Stimulated activated CD4-positive, alpha-beta T cell treated with anti-CD3 and anti-CD28 coated beads, TNF-alpha, amount 100 ng/mL, for 24 hours (primary cell): Measurements from ENCODE around the gene EDAR.

Experiments
- DNase-seq, 3 experiments: peaks; one replicate each; pipeline ENCODE4 v3.0.0-alpha.2; 2020; ENCODE audit warnings: low read depth in 3 of 3

EDAR gene

GRCh38 chr2:108967757-108968156 lies 21.3 kb downstream of the EDAR start:
- DNase-seq, result no peak

GRCh38 chr2:108965540-108966289 lies 23.3 kb downstream of the EDAR start:
- DNase-seq, result peak in 1 of 3 experiments; percentile 36

DNA sequence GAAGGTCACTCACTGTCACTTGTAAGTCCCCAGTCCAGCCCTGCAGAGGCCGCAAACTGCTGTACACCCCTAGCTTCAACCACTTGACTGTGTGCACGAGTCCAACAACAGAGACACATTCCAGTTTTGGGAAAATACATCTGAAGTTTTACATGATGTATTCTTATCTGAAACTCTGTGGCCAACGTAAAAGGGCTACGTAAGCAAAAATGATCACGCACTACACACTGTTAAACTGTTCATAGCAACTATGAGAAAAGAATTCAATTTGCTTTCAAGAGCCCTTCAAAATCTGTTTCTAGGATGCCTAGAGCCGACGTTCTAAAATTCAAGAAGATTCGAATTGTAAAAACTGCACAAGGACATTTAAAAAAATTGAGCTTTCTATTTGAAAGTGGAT lies 26.0 kb downstream of the EDAR start:
- no peak for DNase-seq

DNA sequence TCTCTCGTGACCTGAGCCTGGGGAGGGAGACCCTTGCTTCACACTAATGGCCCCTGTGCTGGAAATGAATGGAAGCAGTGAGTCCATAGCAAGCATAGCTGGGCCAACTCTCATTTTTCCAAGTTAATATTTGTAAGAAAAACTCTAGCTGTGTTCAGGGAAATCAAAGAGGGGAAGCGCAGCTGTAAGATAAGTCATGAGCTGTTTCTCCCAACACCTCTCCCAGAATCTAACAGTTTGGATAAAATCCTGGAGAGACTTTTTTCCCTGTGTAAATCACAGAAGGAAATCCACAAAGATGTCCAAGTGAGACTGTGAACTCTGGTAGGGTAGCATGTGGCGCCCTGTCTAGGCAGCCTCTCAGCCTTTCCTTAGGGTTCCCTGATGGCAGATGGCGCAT lies 27.2 kb downstream of the EDAR start:
- no peak for DNase-seq

GRCh38 chr2:108960006-108960405 lies 29.0 kb downstream of the EDAR start:
- DNase-seq, result no peak

DNA sequence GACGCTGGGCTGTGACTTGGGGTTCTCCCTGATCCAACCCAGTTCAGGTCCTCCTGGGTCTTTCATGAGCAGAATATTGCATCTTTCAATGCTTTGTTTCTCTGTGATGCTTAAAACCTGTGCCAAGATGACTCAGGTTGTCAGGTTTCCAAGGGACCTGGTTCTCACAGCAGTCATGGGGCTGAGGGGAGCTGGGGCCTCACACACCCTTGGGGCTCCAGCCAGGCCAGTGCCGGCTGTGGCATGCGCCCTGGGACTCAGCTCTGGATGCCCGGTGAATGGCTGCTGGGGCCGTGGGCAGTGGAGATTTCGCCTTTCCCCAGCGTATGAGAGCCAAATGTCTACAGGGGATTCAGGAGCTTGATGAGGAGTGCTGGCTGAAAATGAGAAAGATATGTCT lies 29.6 kb downstream of the EDAR start:
- no peak for DNase-seq

GRCh38 chr2:108958632-108959341 lies 30.2 kb downstream of the EDAR start:
- no peak for DNase-seq

GRCh38 chr2:108958002-108958401 lies 31.0 kb downstream of the EDAR start:
- DNase-seq, result no peak

DNA sequence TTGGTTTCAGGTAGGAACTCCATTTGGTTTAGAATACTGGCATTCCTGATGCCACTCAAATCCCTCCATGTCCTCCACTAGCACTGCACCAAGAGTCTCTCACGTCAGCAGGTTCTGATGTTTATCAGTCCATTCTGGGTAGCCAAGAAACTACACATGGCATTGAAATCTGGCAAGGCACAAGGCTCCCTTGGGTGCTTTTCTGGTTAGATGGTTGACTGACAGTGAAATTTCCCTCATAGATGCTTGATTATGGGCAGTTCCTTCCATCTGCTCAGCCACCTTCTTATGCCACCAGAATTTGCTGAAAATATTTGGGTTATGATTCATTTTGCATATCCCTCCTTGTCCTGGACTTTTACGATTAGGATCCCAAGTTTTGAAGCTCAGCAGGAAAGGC lies 32.6 kb downstream of the EDAR start:
- DNase-seq, result no peak

DNA sequence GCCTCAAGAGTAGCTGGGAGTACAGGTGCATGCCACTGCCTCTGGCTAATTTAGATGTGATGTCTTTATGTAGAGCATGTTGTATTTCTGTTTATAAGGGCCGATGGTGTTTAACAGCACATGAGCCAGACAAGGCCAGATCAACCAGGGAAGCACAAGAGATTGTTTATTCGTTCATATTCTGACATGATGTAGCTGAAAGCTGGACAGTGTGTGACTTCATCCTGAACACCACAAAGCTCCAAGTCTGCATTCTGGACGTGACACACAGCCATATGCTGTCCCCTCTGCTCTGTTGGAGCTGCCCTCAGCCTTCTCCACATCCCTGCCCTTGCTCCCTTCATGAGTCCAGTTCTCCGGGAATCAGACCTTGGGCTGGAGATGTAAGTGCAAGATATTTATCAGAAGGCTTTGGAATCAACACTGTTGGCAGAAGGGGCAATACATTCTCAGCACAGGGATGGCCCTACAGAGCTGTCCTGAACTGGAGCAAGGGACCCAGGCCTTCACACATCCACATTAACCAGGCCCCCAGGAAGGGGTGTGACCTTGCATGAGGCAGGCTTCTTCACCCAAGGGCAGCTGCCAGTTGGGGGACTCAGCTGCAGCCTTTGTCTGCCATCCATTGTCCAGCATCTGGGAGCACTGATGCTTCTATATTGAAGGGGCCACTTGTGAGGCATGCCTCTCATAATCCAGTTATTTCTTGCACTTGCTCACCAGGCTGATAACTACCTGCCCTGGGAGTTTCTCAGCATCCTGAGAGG lies 38.5 kb downstream of the EDAR start:
- no peak for DNase-seq

DNA sequence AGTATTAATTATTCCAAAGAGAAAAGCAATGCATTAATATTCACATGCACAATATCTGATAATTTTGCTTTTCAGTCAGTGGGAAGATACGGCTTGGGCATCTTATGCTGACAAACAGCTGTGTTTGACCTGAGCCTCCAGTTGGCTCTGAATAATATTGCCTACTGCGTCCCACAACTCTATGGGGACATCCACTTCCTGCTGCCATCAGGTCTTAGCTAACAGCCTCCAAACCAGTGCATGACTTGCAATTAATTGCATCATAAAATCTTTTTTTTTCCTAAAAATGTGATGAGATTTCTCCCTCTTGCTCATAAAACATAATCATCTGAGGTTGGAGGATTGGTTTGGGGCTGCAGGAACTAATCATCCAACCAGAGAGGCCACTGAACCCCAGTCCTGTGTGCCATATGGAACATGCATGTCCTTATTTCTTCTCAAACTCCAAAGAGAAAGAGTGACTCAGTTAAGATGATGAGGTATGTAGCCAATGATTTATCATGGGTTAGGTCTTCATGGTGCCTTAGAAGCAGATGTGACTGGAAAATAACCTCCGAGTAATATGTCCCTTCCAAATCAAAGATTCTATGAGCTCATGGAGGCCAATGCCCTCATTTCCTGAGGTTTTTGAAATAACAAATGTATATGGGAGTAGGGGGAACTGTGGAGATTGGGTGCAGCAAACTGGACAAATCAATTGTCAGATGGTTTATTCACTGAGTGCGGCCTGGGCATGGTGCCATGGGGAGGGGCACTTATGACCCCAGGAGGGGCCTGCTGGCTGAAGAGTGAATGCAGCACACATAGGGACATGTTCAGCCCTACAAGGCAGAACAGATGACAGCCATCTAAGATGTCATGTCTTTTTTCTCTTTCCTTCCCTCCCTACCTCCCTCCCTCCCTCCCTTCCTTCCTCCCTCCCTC lies 39.4 kb downstream of the EDAR start:
- no peak for DNase-seq

DNA sequence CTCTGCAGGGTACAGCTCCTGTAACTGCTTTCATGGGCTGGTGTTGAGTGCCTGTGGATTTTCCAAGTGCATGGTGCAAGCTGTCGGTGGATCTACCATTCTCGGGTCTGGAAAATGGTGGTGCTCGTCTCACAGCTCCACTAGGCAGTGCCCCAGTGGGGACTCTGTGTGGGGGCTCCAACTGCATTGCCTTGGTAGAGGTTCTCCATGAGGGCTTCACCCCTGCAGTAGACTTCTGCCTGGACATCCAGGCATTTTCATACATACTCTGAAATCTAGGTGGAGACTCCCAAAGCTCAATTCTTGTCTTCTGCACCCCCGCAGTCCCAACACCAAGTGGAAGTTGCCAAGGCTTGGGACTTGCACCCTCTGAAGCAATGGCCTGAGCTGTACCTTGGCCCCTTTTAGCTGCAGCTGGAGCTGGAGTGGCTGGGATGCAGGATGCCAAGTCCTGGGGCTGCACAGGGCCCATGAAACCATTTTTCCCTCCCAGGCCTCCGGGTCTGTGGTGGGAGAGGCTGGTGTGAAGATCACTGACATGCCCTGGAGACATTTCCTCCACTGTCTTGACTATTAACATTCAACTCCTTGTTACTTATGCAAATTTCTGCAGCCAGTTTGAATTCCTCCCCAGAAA lies 41.6 kb downstream of the EDAR start:
- DNase-seq, result no peak

DNA sequence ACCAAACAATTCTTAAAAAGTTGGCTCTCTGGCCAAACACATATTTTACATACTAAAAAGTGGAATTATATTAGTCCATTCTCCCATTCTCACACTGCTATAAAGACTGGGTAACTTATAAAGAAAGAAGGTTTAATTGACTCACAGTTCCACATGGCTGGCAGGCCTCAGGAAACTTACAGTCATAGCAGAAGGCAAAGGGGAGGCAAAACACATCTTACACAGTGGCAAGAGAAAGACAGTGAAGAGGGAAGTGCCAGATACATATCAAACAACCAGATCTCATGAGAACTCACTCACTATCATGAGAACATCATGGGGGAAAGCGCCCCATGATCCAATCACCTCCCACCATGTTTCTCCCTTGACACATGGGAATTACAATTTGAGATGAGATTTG lies 42.6 kb downstream of the EDAR start:
- DNase-seq, result no peak

- DNase-seq, result no peak
Measured at GRCh38 chr2:108945969-108946368, 43.1 kb downstream of the EDAR start.

GRCh38 chr2:108944601-108945331 lies 44.3 kb downstream of the EDAR start:
- DNase-seq, result no peak

DNA sequence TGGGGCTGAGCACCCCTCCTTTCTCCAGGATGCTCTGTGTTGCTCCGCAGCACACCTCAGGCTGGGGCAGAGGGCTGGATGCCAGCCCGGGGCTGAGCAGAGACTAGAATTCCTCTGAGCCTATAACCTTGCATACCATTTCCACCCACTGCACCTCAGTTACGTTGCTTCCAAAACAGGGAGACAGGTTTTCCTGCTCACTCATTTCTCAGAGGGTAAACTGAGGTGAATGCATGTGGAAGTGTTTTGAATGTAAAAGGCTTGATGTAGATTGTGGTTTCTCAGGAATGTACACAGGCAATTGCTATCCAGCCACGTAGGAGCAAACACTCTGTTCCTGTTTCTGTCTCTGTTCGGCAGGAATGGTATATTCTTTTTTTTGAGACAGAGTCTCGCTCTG lies 45.3 kb downstream of the EDAR start:
- no peak for DNase-seq

GRCh38 chr2:108942888-108943287 lies 46.1 kb downstream of the EDAR start:
- DNase-seq, result no peak

DNA sequence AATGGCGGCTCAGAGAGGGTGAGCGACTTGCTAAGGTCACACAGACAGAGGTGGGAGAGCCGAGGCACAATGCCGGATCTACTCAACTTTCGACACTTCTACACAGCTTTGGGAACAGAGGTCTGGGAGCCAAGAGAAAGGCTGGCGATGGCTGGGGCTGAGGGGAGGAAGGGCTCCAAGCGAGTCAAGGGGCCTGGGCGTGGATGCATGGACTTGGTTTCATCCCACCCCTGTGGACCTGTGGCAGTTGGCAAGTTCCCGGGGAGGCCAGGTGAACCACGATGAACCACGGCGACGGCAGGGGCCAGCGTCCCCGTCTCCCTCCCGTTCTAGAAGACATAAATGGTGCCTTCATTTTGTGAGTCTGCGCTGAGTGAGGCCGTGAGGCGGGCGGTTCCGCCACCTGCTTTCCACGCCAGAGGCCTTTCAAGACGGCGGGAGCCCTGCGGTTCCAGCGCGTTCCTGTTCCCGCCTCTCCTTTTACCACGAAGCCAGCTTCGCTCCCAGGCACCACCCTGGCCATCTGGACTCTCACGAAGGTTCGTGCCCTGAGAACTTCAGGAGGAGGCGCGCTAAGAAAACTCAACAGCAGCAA lies 46.7 kb downstream of the EDAR start:
- DNase-seq, result no peak

- DNase-seq, result no peak
Measured at GRCh38 chr2:108941767-108942166, 47.3 kb downstream of the EDAR start.

DNA sequence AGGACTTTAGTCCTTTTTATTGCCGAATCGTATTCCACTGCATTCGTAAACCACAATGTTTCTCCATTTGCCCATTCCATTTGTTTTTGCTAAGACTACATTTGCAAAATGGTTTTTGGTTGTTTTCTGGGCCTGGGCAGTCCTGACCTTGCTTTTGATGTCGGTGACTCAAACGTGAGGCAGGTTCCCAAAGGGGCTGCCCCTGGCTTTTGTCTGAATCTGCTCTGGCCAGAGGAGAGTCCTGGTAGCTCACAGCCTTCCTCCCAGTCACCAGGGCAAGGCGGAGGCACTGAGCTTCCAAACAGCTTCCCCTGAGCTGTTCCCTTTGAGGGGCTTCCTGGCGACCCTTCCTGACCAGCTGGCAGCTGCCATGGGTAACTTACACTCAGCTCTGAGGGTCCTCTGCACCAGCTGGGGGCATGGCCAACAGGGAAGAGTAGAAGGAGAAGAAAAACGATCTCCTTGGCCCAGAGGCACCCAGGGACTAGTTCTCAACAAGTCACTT lies 47.8 kb downstream of the EDAR start:
- no peak for DNase-seq
